GM21717 (cell line): Measurements from ENCODE around the gene CHP1.
A peak's percentile ranks its signal among the peaks of the same experiment; 100 is the strongest.
"Not testable (repeated sequence)": the region's sequence is repeated elsewhere in the genome, so short reads cannot be mapped to it uniquely, and the experiment has no call there.

Experiments
- ATAC-seq: cut with Tn5 transposase; IDR thresholded peaks from one replicate; pipeline ENCODE4 v1.9.1; 2021; ENCODE audit warnings: mild to moderate bottlenecking, moderate library complexity; ENCODE audit not compliant: unreplicated experiment

Gene CHP1

GRCh38 chr15:41256103-41256502, 25.0 kb downstream of the CHP1 start:
- ATAC-seq: no peak

DNA sequence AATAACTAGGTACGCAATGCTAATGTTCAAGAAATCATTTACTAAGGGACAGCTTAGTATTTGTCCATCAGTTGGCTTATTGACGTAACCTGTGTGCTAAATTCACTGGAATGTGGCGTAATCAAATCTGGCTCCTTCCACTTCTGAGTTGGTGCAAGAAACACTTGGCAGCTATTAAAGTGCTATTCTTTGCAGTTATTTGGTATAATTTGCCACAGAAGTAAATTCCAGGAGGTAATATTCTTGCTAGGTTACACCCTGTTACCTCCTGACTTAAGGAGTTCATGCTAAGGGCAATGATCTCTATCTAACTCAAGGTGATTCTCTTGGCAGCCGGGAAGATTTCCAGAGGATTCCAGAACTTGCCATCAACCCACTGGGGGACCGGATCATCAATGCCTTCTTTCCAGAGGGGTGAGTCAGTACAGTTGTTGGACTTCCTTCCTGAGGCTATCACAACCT, 25.5 kb downstream of the CHP1 start:
- no peak for ATAC-seq

- no peak for ATAC-seq
These were observed 27.8 kb downstream of the CHP1 start for GRCh38 chr15:41258750-41259471.

GRCh38 chr15:41259546-41260189, 28.6 kb downstream of the CHP1 start:
- no peak for ATAC-seq

DNA sequence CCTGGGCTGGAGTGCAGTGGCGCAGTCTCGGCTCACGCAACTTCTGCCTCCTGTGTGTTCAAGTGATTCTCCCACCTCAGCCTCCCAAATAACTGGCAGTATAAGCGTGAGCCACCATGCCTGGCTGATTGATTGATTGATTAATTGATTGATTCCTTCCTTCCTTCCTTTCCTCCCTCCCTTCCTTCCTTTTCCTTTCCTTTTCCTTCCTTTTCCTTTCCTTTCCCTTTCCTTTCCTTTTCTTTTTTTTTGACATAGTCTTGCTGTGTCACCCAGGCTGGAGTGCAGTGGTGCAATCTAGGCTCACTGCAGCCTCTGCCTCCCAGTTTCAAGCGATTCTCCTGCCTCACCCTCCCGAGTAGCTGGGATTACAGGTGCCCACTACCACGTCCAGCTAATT, 29.9 kb downstream of the CHP1 start:
- ATAC-seq: not testable (repeated sequence)

DNA sequence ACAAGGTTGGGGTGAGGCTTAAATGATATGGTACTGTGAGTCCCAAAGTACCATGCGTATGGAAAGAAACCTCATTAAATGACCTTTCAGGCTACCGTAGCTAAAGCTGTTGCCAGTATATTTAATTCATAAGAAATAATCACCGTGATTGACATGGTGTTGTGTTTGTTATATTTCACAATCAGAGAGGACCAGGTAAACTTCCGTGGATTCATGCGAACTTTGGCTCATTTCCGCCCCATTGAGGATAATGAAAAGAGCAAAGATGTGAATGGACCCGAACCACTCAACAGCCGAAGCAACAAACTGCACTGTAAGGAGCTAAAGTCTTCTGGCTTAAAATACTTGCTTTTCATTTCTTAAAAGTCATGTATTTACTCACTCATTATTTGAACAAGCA, 31.5 kb downstream of the CHP1 start:
- ATAC-seq: no peak

DNA sequence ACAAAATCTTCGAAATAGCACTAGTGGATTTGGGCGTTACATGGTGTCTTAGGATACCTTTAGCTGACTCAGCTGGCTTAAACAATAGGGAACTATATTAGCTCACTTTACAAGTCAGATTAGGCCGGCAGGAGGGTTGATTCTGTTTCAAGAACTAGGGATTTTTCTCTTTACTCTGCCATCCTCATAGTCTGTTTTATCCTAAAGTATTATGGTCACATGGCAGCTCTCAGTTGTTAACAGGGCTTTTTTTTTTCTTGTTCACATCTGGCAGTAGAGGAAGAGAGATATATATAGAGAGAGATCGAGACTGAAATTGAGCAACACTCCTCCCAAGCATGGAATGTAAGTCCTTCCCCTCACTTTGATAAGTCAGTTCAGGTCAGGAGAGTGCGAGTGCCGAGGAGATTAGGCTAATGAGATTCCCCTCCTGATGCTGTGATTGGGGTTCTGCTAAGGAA, 32.9 kb downstream of the CHP1 start:
- no peak for ATAC-seq

- no peak for ATAC-seq
These were observed 38.8 kb downstream of the CHP1 start for GRCh38 chr15:41269887-41270286.

DNA sequence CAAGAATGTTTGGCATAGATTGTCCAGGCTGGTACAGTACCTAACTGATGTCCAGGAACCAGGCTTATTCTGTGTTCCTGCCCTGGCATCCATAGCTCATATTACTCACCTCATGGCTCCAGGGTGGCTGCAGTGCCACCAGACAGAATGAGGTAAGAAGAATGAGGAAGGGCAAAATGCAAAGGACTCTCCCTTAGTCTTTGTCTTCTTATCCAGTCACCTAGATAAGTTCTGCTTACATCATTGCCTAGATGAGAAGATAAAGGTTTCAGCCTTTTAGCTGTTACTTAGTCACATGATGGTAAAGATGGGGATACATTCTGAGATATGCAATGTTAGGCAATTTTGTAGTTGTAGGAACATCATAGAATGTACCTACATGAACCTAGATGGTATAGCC, 45.8 kb downstream of the CHP1 start:
- ATAC-seq: no peak

GRCh38 chr15:41278319-41278718, 47.3 kb downstream of the CHP1 start:
- ATAC-seq: no peak

- no peak for ATAC-seq
These were observed 48.6 kb downstream of the CHP1 start for GRCh38 chr15:41279535-41280283.

DNA sequence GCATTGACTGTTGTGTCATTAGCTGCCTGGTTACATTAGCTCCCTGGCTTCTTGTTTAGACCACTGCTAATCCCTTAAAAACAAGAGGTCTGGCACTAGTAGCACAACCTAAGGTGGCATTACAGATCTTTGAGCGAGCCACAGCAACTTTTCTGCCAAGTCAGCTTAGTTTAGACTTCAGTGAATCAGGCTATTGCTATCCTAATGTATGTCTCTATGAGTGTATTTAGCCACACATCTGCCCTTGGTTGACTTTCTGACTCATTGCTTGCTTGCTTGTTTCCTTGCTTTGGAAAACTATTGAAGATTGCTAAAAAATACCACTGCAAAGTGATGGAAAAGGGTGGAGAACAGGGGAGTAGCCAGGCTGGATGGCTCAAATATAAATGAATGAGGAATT, 50.2 kb downstream of the CHP1 start:
- ATAC-seq: no peak

DNA sequence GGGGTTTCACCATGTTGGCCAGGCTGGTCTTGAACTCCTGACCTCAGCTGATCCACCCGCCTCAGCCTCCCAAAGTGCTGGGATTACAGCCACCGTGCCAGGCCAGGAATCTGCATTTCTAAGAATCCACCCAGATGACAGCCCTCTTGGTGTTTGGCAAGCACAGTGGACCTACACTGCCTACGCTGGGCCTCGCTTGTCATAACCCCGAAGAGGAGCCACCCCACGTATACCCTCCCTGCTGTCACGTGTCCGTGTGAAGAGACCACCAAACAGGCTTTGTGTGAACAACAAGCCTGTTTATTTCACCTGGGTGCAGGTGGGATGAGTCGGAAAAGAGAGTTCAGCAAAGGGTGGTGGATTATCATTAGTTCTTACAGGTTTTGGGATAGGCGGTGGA, 51.4 kb downstream of the CHP1 start:
- ATAC-seq: not testable (repeated sequence)

- ATAC-seq: not testable (repeated sequence)
These were observed 52.0 kb downstream of the CHP1 start for GRCh38 chr15:41282980-41283652.

GRCh38 chr15:41283653-41284426, 52.8 kb downstream of the CHP1 start:
- ATAC-seq: peak; percentile 94

DNA sequence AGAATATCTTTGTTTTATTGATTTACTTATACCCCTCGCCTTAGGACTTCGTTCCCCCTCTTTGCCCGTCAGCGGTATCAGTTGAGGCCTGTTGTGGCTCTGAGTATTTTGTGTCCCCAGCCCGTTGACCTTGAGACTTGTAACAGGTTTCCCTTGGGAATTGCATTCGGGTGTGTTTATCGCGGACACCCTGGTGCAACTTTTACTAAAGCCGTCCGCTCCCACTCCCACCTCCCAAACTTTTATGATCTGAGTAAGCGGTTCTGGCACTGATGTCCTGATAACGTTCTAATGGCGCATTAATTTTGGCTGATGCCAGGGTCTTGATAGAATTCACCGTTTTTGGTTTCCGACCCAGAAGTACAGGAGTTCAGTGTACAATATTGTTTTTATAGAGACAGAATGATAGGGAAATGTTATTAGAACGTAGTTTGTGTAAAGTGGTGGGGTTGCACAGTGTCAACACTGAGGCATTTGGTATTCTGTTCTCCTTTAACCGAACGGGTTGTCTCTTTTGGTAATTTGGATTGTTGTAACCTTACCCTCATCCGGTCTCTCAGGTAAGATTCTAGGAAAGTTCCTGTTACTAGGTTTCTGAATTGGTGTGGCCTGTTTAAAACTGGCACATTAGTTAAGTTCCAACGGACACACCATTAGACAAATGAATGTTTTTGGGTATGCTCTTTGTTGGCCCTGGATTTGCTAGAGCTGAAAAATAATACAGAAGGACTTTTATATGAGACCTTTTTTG, 53.5 kb downstream of the CHP1 start:
- no peak for ATAC-seq

DNA sequence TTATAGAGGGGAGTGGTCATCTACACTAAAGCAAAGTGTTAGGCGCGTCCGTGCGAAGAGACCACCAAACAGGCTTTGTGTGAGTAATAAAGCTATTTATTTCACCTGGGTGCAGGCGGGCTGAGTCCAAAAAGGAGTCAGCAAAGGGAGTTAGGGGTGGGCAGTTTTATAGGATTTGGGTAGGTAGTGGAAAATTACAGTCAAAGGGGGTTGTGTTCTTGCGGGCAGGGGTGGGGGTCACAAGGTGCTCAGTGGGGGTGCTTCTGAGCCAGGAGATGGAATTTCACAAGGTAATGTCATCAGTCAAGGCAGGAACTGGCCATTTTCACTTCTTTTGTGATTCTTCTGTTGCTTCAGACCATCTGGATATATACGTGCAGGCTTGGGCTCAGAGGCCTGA, 54.2 kb downstream of the CHP1 start:
- no peak for ATAC-seq

DNA sequence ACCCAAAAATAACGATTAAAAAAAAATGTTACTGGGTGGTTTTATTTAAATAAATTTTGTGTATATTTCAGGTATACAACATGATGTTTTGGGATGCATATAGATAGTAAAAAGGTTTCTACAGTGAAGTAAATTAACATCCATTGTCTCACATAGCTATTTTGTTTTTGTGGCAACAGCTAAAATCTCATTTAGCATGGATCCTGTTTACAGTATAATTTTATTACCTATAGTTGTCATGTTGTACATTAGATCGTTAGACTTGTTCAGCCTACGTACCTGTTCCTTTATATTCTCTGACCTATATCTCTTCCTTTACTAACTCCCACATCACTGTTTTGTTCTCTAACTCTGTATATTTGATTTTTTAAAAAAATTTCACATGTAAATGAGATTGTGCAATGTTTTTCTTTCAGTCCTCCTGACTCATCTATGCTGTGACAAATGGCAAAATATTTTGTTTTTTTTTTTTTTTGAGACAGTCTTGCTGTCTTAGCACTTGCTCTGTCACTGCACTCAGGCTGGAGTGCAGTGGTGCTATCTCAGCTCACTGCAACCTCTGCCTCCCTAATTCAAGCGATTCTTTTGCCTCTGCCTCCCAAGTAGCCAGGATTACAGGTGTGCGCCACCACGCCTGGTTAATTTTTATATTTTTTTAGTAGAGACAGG, 55.7 kb downstream of the CHP1 start:
- ATAC-seq: no peak

- no peak for ATAC-seq
These were observed 57.4 kb downstream of the CHP1 start for GRCh38 chr15:41288464-41288863.
